ENCODE results near the gene TH. TPM values are rescaled to one million over a fixed set of nuclear protein-coding genes. Genes with fewer than 3 reads are reported as not detected.

The TH gene
- total RNA-seq, 1 donor from 2014 or later, result not detected

GRCh38 chr11:2144544-2145248 is 26.9 kb downstream of the TH start:
- intact Hi-C loops (cut with micrococcal nuclease), result loop anchor here (5.0 kb wide), 1 partner anchor 128 kb away; the partner anchor contains the start of gene ASCL2

- intact Hi-C loops (cut with micrococcal nuclease), result loop anchor here (1.0 to 5.0 kb wide), 2 partner anchors 67 to 128 kb away; partner anchors contain the start of gene ASCL2
These were observed 27.6 kb downstream of the TH start for GRCh38 chr11:2143799-2144543.

GRCh38 chr11:2143477-2143798 is 28.2 kb downstream of the TH start:
- intact Hi-C loops (cut with micrococcal nuclease), result loop anchor here (1.0 to 5.0 kb wide), 2 partner anchors 66 to 129 kb away; partner anchors contain the start of gene ASCL2

DNA sequence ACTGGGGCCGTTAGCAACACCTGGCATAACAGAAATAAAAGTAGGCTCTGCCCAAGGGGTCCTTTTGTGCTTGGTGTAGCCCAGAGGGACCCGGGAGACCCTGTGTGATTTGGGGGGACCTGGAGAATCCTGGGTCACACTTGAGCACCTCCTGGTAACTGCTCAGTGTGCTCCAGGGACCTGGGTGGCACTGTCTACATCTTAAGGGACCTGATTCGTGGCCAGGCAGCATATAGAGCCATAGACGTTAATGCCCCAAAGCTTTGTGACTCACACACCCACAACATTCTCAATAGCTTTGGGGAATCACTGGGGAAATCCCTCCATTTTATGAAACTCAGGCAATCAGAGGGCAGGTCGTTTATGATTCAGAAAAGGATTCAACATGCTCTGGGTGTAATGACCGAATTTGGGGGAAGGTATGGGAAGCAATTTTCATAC is 28.8 kb downstream of the TH start:
- intact Hi-C loops (cut with micrococcal nuclease), result loop anchor here (1.0 to 5.0 kb wide), 2 partner anchors 65 to 130 kb away; partner anchors contain the start of gene ASCL2

DNA sequence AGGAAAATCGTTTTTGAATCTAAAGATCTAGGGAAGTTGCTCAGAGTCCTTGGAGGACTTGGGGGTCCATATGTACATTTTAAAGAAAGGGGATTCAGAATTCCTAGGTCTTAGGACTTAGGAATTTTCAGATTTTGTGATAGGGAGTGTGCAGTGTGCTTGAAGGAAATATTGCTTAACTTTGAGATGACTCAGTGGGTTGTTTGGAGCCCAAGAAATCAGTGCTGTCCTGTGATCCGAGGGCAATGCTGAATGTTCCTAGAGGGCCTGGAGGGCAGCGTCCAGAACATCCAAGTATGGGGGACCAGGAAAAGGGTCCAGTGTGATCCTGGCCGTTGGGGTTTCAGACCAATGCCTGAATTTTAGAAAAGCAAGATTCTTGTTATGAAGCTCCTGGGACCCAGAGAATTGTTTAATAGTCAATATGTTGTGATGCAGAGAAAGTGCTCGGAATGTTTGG is 29.3 kb downstream of the TH start:
- intact Hi-C loops (cut with micrococcal nuclease), result loop anchor here (5.0 kb wide), 1 partner anchor 130 kb away; the partner anchor contains the start of gene ASCL2

- intact Hi-C loops (cut with micrococcal nuclease), result loop anchor here (5.0 kb wide), 1 partner anchor 132 kb away; the partner anchor contains the start of gene ASCL2
These were observed 30.9 kb downstream of the TH start for GRCh38 chr11:2140411-2141400.

- intact Hi-C loops (cut with micrococcal nuclease), result loop anchor here (5.0 kb wide), 1 partner anchor 133 kb away; the partner anchor contains the start of gene ASCL2
These were observed 31.8 kb downstream of the TH start for GRCh38 chr11:2139621-2140337.

- intact Hi-C loops (cut with micrococcal nuclease), result no loop called here
These were observed 32.5 kb downstream of the TH start, which contains the start of gene IGF2 for GRCh38 chr11:2139123-2139521. Gene IGF2 (minus strand): TSS chr11:2139389. CDS start chr11:2135523, 3,866 bp downstream.

DNA sequence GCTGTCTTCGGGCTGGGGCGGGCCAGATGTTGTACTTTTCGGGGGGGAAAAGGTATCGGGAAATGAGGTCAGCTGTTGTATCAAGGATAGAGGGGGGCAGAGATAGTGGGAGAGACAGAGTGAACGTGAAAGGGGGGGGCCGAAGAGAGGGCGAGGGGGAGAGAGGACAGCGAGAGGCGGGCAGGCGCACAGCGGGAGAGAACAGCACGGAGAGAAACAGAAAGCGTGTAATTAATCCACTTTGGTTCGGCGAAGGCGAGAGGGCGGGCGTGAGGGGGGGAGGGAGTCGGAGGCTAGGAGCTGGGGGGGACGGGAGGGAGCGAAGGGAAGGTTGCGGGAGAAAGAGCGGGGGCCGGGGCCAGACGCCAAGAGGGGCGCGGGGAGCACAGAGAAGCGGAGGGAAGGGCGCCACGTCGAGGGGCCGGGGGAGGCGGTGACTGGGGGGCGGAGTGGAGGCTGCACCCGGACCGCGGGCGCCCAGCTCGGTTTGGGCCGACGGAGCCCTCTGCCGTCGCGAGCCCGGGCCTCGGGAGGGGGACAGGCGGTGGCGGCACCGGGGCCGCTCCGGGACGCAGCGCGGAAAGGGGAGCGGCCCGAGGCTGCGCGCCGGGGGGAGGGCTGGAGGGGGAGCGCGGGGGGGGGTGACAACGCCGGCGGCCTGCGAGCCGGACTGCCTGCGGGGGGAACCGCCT is 33.0 kb downstream of the TH start:
- intact Hi-C loops (cut with micrococcal nuclease), result no loop called here

GRCh38 chr11:2138068-2138430 is 33.6 kb downstream of the TH start:
- intact Hi-C loops (cut with micrococcal nuclease), result no loop called here

DNA sequence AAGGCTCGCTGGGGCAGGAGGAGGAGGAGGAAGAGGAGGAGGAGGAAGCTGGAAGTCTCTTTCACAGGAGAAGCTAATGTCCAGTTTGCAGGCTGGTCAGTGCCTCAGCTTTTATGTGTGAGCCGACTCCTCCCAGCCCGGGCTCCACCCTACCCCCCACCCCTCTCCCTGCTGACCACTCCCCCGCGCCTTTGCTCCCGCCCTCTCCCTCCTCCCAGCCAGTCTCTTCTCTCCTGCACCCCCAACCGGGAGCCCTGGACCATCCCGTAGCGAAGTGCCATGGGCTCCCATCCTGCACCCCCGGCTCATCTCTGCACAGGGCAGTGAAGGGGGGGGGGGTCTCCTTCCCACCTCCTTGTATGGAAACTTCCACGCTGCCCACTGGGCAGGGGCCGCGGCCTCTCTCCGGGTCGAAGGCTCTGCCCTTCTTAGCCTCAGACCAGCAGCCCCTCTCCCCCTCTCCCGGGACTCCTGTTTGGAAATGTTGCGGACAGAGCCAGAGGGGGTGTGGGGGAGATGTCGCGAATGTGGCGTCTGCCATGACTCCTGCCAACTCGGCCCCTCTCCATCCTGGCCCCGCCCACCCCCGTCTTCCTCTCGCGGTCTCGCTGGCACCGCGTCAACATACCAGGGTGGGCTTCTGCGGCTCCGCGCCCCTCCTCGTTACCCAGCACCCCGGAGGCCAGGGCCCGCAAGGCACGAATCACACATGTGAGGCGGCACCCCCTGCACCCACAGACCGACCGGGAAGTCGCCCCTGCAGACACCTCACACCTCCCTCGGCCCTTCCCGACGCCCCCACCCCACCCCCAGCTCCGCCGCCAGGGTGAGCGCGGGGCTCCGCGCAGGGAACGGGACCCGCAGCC is 34.2 kb downstream of the TH start:
- intact Hi-C loops (cut with micrococcal nuclease), result no loop called here

DNA sequence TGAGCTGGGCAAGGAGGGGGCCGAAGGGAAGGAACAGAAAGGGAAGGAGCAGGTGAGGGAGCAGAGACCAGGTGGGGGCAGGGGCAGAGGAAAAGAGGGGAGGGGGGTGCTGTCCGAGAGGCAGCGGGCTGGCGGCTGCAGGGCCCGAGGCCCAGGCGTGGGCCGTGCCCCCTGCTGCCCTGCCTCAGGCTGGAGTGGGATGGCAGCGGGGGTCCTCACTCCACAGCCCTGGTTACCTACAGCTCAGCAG is 34.7 kb downstream of the TH start:
- intact Hi-C loops (cut with micrococcal nuclease), result no loop called here

DNA sequence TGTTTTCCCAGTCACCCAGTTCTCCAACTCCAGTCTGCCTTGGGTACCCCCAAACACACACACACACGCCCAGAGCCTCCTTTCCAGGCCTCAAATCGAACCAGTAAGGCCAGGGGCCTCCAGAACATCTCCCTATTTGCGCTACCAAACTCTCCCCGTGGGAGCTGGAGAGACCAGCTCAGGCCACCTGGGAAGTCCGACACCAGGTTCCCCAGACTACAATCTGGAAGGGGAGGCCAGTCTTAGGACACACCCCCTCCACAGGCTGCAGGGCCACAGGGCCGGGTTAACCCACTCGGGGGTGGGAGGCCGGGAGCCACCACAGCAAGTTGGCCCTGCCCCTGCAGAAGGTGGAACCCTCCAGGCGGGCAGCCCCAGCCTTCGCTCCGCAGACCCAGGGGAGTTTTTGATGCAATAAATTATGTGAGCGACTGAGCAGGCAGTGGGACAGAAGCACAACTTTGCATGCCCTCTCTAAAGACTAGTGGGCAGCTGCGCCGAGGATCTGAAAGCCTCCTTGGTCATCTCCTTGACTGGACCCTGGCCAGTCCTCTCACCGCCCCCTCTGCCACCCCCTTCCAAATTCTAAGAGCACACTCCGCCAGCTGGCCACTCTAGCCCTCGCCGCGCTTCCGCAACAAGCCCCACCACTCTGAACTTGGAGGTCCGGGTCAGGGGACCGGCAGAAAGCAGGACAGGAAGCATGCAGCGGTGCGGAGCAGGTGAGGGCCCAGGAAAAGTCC is 35.2 kb downstream of the TH start:
- intact Hi-C loops (cut with micrococcal nuclease), result no loop called here

- intact Hi-C loops (cut with micrococcal nuclease), result no loop called here
These were observed 35.9 kb downstream of the TH start for GRCh38 chr11:2135648-2136201.

DNA sequence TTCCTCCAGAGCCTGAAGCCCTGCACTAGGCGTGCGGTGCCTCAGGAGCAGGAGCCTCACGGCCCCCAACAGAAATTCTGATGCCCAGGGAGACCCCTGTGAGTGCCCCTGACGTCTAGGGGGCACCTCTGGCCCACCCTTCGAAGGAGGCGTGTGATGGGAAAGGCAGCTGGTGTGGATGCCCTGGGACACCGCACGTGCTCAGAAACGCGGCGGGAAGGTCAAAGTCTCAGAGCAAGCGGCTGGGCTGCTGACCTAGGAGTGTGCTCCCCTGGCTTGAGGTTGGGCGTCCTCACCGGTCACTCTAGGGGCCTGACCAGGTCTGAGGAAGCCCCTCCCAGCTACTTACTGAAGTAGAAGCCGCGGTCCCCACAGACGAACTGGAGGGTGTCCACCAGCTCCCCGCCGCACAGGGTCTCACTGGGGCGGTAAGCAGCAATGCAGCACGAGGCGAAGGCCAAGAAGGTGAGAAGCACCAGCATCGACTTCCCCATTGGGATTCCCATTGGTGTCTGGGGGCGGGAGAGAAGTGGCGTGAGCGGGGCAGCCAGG is 36.5 kb downstream of the TH start:
- intact Hi-C loops (cut with micrococcal nuclease), result no loop called here

- intact Hi-C loops (cut with micrococcal nuclease), result no loop called here
These were observed 37.3 kb downstream of the TH start for GRCh38 chr11:2134022-2135010.
